NCI-H460 (cell line): ENCODE measurements around the gene GLT8D2. TPM values are rescaled to one million over a fixed set of nuclear protein-coding genes. Genes with fewer than 3 reads are reported as not detected.

Experiments
- DNase-seq: peaks from one replicate; pipeline ENCODE4 v3.0.0-alpha.2; 2016; ENCODE audit warnings: low read depth; ENCODE audit errors: extremely low read depth
- total RNA-seq: library from RNA; depleted of rRNA; stranded (reverse); fragments of >200 nt; shearing (Covaris generic); gene quantifications from 2 replicates; pipeline ENCODE4 v1.2.3, GENCODE V29; 2014; rRNA removed

GLT8D2 gene
- total RNA-seq, 1 experiment from 2014 or later, result 0.59 TPM

GRCh38 chr12:103957865-103958388 is 92.1 kb downstream of the GLT8D2 start:
- no peak for DNase-seq

- no peak for DNase-seq
Measured at GRCh38 chr12:103956509-103957027, 93.4 kb downstream of the GLT8D2 start.

- DNase-seq, result no peak
Measured at GRCh38 chr12:103955811-103956508, 94.0 kb downstream of the GLT8D2 start.

GRCh38 chr12:103952497-103952896 is 97.5 kb downstream of the GLT8D2 start:
- DNase-seq, result no peak

GRCh38 chr12:103948746-103949406 is 101.1 kb downstream of the GLT8D2 start:
- DNase-seq, result no peak

GRCh38 chr12:103947871-103948555 is 102.0 kb downstream of the GLT8D2 start:
- no peak for DNase-seq

GRCh38 chr12:103944964-103945363 is 105.0 kb downstream of the GLT8D2 start:
- no peak for DNase-seq

Other genes with a start within 250 kb of the GLT8D2 start
- gene NT5DC3, start 209.0 kb downstream of the GLT8D2 start, total RNA-seq, result 11.2 and 15.1 TPM in 2 replicates
- 699 and 838 TPM in 2 replicates for gene HSP90B1, start 119.8 kb downstream of the GLT8D2 start, total RNA-seq
- gene TDG, start 84.3 kb downstream of the GLT8D2 start, total RNA-seq, result 53.9 and 54.0 TPM in 2 replicates
- 5.0 and 5.3 TPM in 2 replicates for gene HCFC2, start 14.3 kb upstream of the GLT8D2 start, total RNA-seq
- gene NFYB, start 88.0 kb upstream of the GLT8D2 start, total RNA-seq, result 32.6 and 40.8 TPM in 2 replicates
- 1,614 and 1,733 TPM in 2 replicates for gene TXNRD1, start 165.6 kb upstream of the GLT8D2 start, total RNA-seq